ENCODE results near the gene FBL.

DNA sequence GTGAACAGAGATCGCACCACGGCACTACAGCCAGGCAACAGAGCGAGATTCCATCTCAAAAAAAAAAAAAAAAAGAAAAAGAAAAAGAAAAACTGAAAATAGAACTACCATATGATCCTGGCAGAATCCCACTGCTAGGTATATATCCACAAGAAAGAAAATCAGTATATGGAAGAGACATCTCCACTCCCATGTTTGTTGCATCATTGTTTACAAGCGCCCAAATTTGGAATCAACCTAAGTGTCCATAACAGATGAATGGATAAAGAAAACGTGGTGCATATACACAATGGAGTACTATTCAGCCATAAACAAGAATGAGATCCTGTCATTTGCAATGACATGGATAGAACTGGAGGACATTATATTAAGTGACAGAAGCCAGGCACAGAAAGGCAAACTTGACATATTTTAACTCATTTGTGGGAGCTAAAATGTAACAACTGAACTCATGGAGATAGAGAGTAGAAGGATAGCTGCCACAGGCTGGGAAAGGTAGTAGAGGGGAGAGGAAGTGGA is 38.3 kb downstream of the FBL start:
- TF ChIP-seq, protein P1, sequence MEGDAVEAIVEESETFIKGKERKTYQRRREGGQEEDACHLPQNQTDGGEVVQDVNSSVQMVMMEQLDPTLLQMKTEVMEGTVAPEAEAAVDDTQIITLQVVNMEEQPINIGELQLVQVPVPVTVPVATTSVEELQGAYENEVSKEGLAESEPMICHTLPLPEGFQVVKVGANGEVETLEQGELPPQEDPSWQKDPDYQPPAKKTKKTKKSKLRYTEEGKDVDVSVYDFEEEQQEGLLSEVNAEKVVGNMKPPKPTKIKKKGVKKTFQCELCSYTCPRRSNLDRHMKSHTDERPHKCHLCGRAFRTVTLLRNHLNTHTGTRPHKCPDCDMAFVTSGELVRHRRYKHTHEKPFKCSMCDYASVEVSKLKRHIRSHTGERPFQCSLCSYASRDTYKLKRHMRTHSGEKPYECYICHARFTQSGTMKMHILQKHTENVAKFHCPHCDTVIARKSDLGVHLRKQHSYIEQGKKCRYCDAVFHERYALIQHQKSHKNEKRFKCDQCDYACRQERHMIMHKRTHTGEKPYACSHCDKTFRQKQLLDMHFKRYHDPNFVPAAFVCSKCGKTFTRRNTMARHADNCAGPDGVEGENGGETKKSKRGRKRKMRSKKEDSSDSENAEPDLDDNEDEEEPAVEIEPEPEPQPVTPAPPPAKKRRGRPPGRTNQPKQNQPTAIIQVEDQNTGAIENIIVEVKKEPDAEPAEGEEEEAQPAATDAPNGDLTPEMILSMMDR (IDR thresholded peaks at IDR 0.05; ENCODE audit: insufficient read depth, low read depth, low read length) = no peak
- no peak for TF ChIP-seq EZH2 (IDR thresholded peaks at IDR 0.05; ENCODE audit: insufficient read depth, low read length)

Measured in astrocyte (in vitro differentiated cells and primary cell).